A673 (cell line): ENCODE data around the gene HIGD1A. TPM values are rescaled to one million over a fixed set of nuclear protein-coding genes. Genes with fewer than 3 reads are reported as not detected.

Experiments
- BruUV-seq: library from RNA; stranded (reverse); fragments of 400-500 nt; replicated peaks from 2 replicates; lab custom pipeline; 2021; lab: Mats Ljungman, UMichigan
- CTCF ChIA-PET: fragments of 300-600 bp; sonication (Branson Sonifier 250); formaldehyde crosslinking; loops from one replicate; lab custom pipeline; 2022; ENCODE audit warnings: antibody characterized with exemption; lab: Charles Lee
- POLR2A ChIA-PET: fragments of 300-600 bp; sonication (Branson Sonifier 250); formaldehyde crosslinking; loops from one replicate; lab custom pipeline; 2022; ENCODE audit warnings: antibody characterized with exemption; ENCODE audit not compliant: low non-redundant PET; lab: Charles Lee
- DNase-seq: peaks from one replicate; pipeline ENCODE4 v3.0.0-alpha.2; 2015; ENCODE audit warnings: low spot score
- H3K27ac ChIP-seq: fragments of 200-600 bp; sonication (generic); 2 replicates; pipeline ENCODE4 v1.5.1; 2016; ENCODE audit warnings: mixed run types, low read depth, mild to moderate bottlenecking, mixed read lengths, antibody characterized with exemption, low read length; ENCODE audit not compliant: poor library complexity, severe bottlenecking
- H3K27me3 ChIP-seq: fragments of 200-600 bp; sonication (generic); replicated peaks from 2 replicates; pipeline ENCODE4 v1.6.1; 2017; ENCODE audit warnings: mixed run types, low read depth, mild to moderate bottlenecking, mixed read lengths, antibody characterized with exemption, low read length; ENCODE audit not compliant: insufficient read depth, poor library complexity
- H3K36me3 ChIP-seq: fragments of 200-600 bp; sonication (generic); 2 replicates; pipeline ENCODE4 v1.6.1; 2016; ENCODE audit warnings: mixed run types, mild to moderate bottlenecking, mixed read lengths, antibody characterized with exemption, low read length; ENCODE audit not compliant: insufficient read depth, poor library complexity, severe bottlenecking
- H3K4me1 ChIP-seq: fragments of 200-600 bp; sonication (generic); 2 replicates; pipeline ENCODE4 v1.6.1; 2017; ENCODE audit warnings: mixed run types, mild to moderate bottlenecking, mixed read lengths, antibody characterized with exemption, low read length; ENCODE audit not compliant: insufficient read depth, poor library complexity, severe bottlenecking
- H3K4me3 ChIP-seq: fragments of 200-600 bp; sonication (generic); 2 replicates; pipeline ENCODE4 v1.5.1; 2016; ENCODE audit warnings: low read depth, mixed run types, mild to moderate bottlenecking, mixed read lengths, low read length; ENCODE audit not compliant: poor library complexity, severe bottlenecking
- H3K9me3 ChIP-seq: fragments of 200-600 bp; sonication (generic); 2 replicates; pipeline ENCODE4 v1.6.1; 2016; ENCODE audit warnings: mixed run types, low read depth, mild to moderate bottlenecking, mixed read lengths, antibody characterized with exemption, low read length; ENCODE audit not compliant: poor library complexity, severe bottlenecking
- CTCF ChIP-seq: fragments of 300-800, 200-600 bp; sonication (generic); conservative IDR thresholded peaks from 2 replicates; pipeline ENCODE4 v1.5.1; 2017; ENCODE audit warnings: low read depth, mild to moderate bottlenecking, antibody characterized with exemption, low read length, moderate library complexity, mixed read lengths
- EZH2 ChIP-seq: fragments of 200-600 bp; sonication (generic); IDR thresholded peaks from 2 replicates; pipeline ENCODE4 v1.6.1; 2017; ENCODE audit warnings: borderline replicate concordance, low read depth, mild to moderate bottlenecking, mixed read lengths, antibody characterized with exemption, low read length; ENCODE audit not compliant: poor library complexity, severe bottlenecking
- intact Hi-C: fragments of 100-400 bp; cut with micrococcal nuclease; formaldehyde crosslinking; loops from one replicate; pipeline ENCODE4 v1.10.0; 2022; ENCODE audit not compliant: unreplicated experiment
- total RNA-seq: library from RNA; stranded (reverse); gene quantifications from 2 replicates; pipeline ENCODE4 v1.2.3, GENCODE V29; 2021

Gene HIGD1A
- total RNA-seq, 1 experiment from 2014 or later, result 50.6 TPM

DNA sequence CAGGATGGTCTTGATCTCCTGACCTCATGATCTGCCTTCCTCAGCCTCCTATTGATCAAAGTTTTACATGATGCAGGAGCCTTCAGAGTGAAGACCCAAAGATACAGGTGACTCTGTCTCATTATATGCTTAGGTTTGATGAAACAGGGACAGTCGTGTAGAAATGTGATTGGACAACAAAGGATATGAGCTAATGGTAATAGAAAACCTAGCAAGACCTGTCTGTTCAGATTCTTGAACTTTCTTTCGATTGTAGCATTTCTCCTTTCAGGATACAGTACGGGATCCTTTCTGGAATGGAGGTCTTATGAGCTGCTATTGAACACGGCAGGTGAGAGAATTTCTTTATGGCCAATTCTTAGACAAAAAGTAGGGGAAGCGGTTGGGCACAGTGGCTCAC lies 4.9 kb upstream of the HIGD1A start, which contains the start of gene ACKR2:
Gene ACKR2, plus strand, starts transcription at position 244 of the 400 bp plus-strand sequence. CDS start 55,058 bp downstream, outside the sequence.
- no peaks in the 10 kb centered on the region for H3K9me3 ChIP-seq
- TF ChIP-seq CTCF, result no peak
- no peak for TF ChIP-seq EZH2
- no peaks in the 10 kb centered on the region for H3K36me3 ChIP-seq
- BruUV-seq, result no TSS peak
- no peaks in the 10 kb centered on the region for H3K4me1 ChIP-seq
- ChIA-PET CTCF (interaction anchor here (0.7 kb wide), 1 partner anchor 21 kb away, joined by 3 read pairs; no protein-coding TSS in a partner anchor), POLR2A (no interaction called here)
- no peak for DNase-seq
- intact Hi-C loops, result no loop called here
- no peaks in the 10 kb centered on the region for H3K27me3 ChIP-seq
- no peak within 1 kb of the TSS for H3K4me3 ChIP-seq
- H3K27ac ChIP-seq, result no peak within 1 kb of the TSS

DNA sequence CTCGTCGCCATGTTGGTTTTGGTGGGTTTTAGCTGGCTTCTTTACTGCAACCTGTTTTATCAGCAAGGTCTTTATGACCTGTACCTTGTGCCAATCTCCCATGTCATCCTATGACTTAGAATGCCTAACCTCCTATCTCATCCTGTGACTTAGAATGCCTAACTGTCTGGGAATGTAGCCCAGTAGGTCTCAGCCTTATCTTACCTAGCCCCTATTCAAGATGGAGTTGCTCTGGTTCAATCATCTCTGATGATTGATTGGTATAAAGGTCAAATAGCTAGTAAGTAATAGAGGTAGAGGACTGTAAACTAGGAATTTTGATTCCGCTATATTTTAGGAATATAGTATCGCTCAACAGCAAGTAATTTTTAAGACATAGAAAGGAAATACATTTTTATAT lies 3.6 kb upstream of the HIGD1A start:
- Histone ChIP-seq H3K27ac (no peak overlapping the region), H3K27me3 (no peaks in the 10 kb centered on the region), H3K4me3 (no peak overlapping the region), H3K36me3 (no peaks in the 10 kb centered on the region), H3K9me3 (no peaks in the 10 kb centered on the region), H3K4me1 (no peaks in the 10 kb centered on the region)
- CTCF ChIA-PET, result no interaction called here
- BruUV-seq, result no TSS peak
- TF ChIP-seq EZH2 (no peak), CTCF (no peak)
- POLR2A ChIA-PET, result no interaction called here
- intact Hi-C loops, result no loop called here
- no peak for DNase-seq

DNA sequence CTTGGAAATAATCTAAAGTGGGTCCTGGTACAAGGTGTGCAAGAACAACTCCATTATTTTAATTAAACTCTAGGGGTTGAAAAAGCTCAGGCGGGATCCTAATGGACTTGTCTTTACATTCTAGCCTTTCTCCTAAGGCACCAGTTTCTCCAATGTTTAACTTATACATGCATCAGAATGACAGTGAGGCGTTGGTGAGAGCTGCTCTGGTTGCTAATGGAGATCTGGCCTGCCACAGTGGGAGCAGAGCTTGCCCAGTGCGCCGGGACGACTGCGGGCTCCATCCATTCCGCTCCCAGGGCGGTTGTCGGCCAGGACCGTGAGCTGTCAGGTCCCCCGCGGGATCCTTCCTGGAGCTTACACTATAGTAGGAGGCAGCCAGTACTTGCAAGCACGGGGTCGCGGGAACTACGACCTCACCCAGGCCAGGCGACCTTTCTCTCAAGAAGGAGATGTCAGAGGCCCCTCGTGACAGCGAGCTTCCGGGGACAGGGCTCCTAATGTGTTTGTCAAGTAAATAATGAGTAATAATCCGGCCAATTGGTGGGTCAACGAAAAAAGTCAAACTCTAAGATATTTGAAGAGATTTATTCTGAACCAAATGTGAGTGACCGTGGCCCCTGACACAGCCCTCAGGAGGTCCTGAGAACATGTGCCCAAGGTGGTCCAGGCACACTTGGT lies 991 bp upstream of the HIGD1A start:
- TF ChIP-seq CTCF (no peak), EZH2 (no peak)
- BruUV-seq, result no TSS peak
- Histone ChIP-seq H3K4me1 (no peaks in the 10 kb centered on the region), H3K4me3 (peak overlapping the region; percentile 76), H3K27me3 (no peaks in the 10 kb centered on the region), H3K36me3 (no peaks in the 10 kb centered on the region), H3K9me3 (no peaks in the 10 kb centered on the region), H3K27ac (no peak overlapping the region)
- ChIA-PET CTCF (no interaction called here), POLR2A (no interaction called here)
- intact Hi-C loops, result no loop called here
- no peak for DNase-seq
